ENCODE results near the gene SAV1.

The SAV1 gene

GRCh38 chr14:50606468-50606867, 61.6 kb downstream of the SAV1 start:
- H3K9me3 ChIP-seq (ENCODE audit: low read length): no peaks in the 10 kb centered on the region
- H3K4me2 ChIP-seq (ENCODE audit: low read length): no peak overlapping the region
- H3K4me3 ChIP-seq (ENCODE audit: low read depth, low read length, poor library complexity, severe bottlenecking): no peak overlapping the region
- no peaks in the 10 kb centered on the region for H3F3A ChIP-seq (ENCODE audit: insufficient read depth, low read length)
- no peaks in the 10 kb centered on the region for H3K36me3 ChIP-seq (ENCODE audit: insufficient read depth, low read length)
- TF ChIP-seq CTCF (IDR thresholded peaks at IDR 0.05; ENCODE audit: low read length): no peak
- no peak for TF ChIP-seq EZH2 (IDR thresholded peaks at IDR 0.05; ENCODE audit: borderline replicate concordance, low read length)
- no peaks in the 10 kb centered on the region for H3K9me2 ChIP-seq (ENCODE audit: low read depth, low read length)
- peaks cover 11% of the 10 kb centered on the region for H3K4me1 ChIP-seq (ENCODE audit: insufficient read depth, low read length, severe bottlenecking)
- no peaks in the 10 kb centered on the region for H3K27me3 ChIP-seq (ENCODE audit: insufficient read depth, low read length)
- H3K9ac ChIP-seq (ENCODE audit: low read length): no peak overlapping the region
- no peak overlapping the region for H2AFZ ChIP-seq (ENCODE audit: low read length)
- H4K20me1 ChIP-seq (ENCODE audit: insufficient read depth, low read length): no peaks in the 10 kb centered on the region
- H3K27ac ChIP-seq (ENCODE audit: low read depth, low read length, poor library complexity, severe bottlenecking): no peak overlapping the region
- no peaks in the 10 kb centered on the region for H3K79me2 ChIP-seq (ENCODE audit: insufficient read depth, low read length)

- H3K4me2 ChIP-seq (ENCODE audit: low read length): no peak overlapping the region
- no peaks in the 10 kb centered on the region for H3K9me2 ChIP-seq (ENCODE audit: low read depth, low read length)
- no peaks in the 10 kb centered on the region for H3F3A ChIP-seq (ENCODE audit: insufficient read depth, low read length)
- no peaks in the 10 kb centered on the region for H4K20me1 ChIP-seq (ENCODE audit: insufficient read depth, low read length)
- H3K27me3 ChIP-seq (ENCODE audit: insufficient read depth, low read length): no peaks in the 10 kb centered on the region
- H3K9ac ChIP-seq (ENCODE audit: low read length): no peak overlapping the region
- H3K36me3 ChIP-seq (ENCODE audit: insufficient read depth, low read length): no peaks in the 10 kb centered on the region
- H3K4me1 ChIP-seq (ENCODE audit: insufficient read depth, low read length, severe bottlenecking): peaks cover 17% of the 10 kb centered on the region
- H3K4me3 ChIP-seq (ENCODE audit: low read depth, low read length, poor library complexity, severe bottlenecking): no peak overlapping the region
- H2AFZ ChIP-seq (ENCODE audit: low read length): no peak overlapping the region
- H3K9me3 ChIP-seq (ENCODE audit: low read length): no peaks in the 10 kb centered on the region
- no peak for TF ChIP-seq CTCF (IDR thresholded peaks at IDR 0.05; ENCODE audit: low read length)
- no peak for TF ChIP-seq EZH2 (IDR thresholded peaks at IDR 0.05; ENCODE audit: borderline replicate concordance, low read length)
- H3K27ac ChIP-seq (ENCODE audit: low read depth, low read length, poor library complexity, severe bottlenecking): no peak overlapping the region
- no peaks in the 10 kb centered on the region for H3K79me2 ChIP-seq (ENCODE audit: insufficient read depth, low read length)
Measured at GRCh38 chr14:50605766-50606165, 62.3 kb downstream of the SAV1 start.

GRCh38 chr14:50603565-50603964, 64.5 kb downstream of the SAV1 start:
- no peaks in the 10 kb centered on the region for H3K79me2 ChIP-seq (ENCODE audit: insufficient read depth, low read length)
- H3K4me3 ChIP-seq (ENCODE audit: low read depth, low read length, poor library complexity, severe bottlenecking): no peak overlapping the region
- peaks cover 22% of the 10 kb centered on the region for H3K4me1 ChIP-seq (ENCODE audit: insufficient read depth, low read length, severe bottlenecking)
- no peaks in the 10 kb centered on the region for H3K27me3 ChIP-seq (ENCODE audit: insufficient read depth, low read length)
- no peaks in the 10 kb centered on the region for H3F3A ChIP-seq (ENCODE audit: insufficient read depth, low read length)
- no peak overlapping the region for H3K4me2 ChIP-seq (ENCODE audit: low read length)
- no peak for TF ChIP-seq CTCF (IDR thresholded peaks at IDR 0.05; ENCODE audit: low read length)
- TF ChIP-seq EZH2 (IDR thresholded peaks at IDR 0.05; ENCODE audit: borderline replicate concordance, low read length): no peak
- no peak overlapping the region for H2AFZ ChIP-seq (ENCODE audit: low read length)
- H4K20me1 ChIP-seq (ENCODE audit: insufficient read depth, low read length): no peaks in the 10 kb centered on the region
- H3K36me3 ChIP-seq (ENCODE audit: insufficient read depth, low read length): no peaks in the 10 kb centered on the region
- no peak overlapping the region for H3K9ac ChIP-seq (ENCODE audit: low read length)
- H3K9me3 ChIP-seq (ENCODE audit: low read length): no peaks in the 10 kb centered on the region
- no peak overlapping the region for H3K27ac ChIP-seq (ENCODE audit: low read depth, low read length, poor library complexity, severe bottlenecking)
- H3K9me2 ChIP-seq (ENCODE audit: low read depth, low read length): no peaks in the 10 kb centered on the region
